Lower leg skin (tissue), 4 donors: ENCODE data around the gene GEMIN8. TPM values are rescaled to one million over a fixed set of nuclear protein-coding genes. Genes with fewer than 3 reads are reported as not detected.

ENCODE experiments used
- DNase-seq, 2 donors: peaks; one replicate each; pipeline ENCODE4 v3.0.0-alpha.2; 2019; ENCODE audit warnings: low spot score in 2 of 2
- H3K4me3 ChIP-seq: fragments of 200-600 bp; sonication (generic); 2 replicates; pipeline ENCODE4 v1.5.1; 2017; ENCODE audit warnings: mild to moderate bottlenecking, low read depth; ENCODE audit not compliant: poor library complexity, severe bottlenecking
- POLR2A ChIP-seq, 2 donors: fragments of 450-650 bp; IDR thresholded peaks; one replicate each; pipeline ENCODE4 v1.6.1; 2016 to 2017; ENCODE audit warnings: antibody characterized with exemption in 2 of 2, mild to moderate bottlenecking in 1 of 2, moderate library complexity in 1 of 2
- WGBS, 2 donors: methylation state at CpG; one replicate each; pipeline ENCODE4 v1.1.5; 2018; 5-methylcytosine and 5-hydroxymethylcytosine counted together
- intact Hi-C: fragments of 100-400 bp; cut with DNase I; formaldehyde crosslinking; loops from one replicate; pipeline ENCODE4 v1.15.0; 2023; ENCODE audit warnings: low total_unique reads
- total RNA-seq, 4 donors: library from RNA; depleted of rRNA; stranded (reverse); fragments of >200 nt; gene quantifications; one replicate each; pipeline ENCODE4 v1.1.0, GENCODE V29; 2016
- TF ChIP-seq, protein P1 (sequence below), 3 donors: fragments of 450-650 bp; IDR thresholded peaks; one replicate each; pipeline ENCODE4 v1.5.1; 2016; ENCODE audit warnings: antibody characterized with exemption in 3 of 3, mild to moderate bottlenecking in 3 of 3, moderate library complexity in 2 of 3

GEMIN8 gene
- total RNA-seq, 4 donors from 2014 or later, result 12.0 to 18.6 (median 16.3) TPM

DNA sequence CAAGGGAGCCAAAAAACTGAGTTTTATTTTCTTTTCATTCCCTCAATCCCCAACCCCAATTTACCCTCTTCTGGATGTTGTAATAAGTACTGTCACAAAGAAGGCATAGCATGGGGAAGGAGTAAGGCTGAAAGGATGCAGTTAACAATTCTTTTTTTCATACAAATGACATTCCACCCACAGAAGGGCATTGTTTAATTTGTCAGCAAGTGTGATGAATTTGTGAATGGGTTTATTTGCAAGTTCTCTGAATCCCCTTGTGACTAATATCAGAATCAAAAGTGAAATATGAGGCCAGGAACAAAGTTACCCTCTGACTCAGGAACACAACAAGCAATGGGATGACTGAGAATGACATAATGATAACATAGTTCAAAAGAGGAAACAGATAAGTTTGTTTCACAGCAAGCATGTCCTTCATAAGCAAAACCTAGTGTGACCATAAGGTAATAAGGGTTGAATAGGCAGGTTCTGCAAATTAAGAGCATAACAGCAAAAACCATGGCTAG, 2.1 kb downstream of the GEMIN8 start:
- intact Hi-C loops, result no loop called here
- no peak overlapping the region for H3K4me3 ChIP-seq
- TF ChIP-seq, protein P1, sequence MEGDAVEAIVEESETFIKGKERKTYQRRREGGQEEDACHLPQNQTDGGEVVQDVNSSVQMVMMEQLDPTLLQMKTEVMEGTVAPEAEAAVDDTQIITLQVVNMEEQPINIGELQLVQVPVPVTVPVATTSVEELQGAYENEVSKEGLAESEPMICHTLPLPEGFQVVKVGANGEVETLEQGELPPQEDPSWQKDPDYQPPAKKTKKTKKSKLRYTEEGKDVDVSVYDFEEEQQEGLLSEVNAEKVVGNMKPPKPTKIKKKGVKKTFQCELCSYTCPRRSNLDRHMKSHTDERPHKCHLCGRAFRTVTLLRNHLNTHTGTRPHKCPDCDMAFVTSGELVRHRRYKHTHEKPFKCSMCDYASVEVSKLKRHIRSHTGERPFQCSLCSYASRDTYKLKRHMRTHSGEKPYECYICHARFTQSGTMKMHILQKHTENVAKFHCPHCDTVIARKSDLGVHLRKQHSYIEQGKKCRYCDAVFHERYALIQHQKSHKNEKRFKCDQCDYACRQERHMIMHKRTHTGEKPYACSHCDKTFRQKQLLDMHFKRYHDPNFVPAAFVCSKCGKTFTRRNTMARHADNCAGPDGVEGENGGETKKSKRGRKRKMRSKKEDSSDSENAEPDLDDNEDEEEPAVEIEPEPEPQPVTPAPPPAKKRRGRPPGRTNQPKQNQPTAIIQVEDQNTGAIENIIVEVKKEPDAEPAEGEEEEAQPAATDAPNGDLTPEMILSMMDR (IDR thresholded peaks at IDR 0.05), result no peak
- no peak for TF ChIP-seq POLR2A (IDR thresholded peaks at IDR 0.05)

DNA sequence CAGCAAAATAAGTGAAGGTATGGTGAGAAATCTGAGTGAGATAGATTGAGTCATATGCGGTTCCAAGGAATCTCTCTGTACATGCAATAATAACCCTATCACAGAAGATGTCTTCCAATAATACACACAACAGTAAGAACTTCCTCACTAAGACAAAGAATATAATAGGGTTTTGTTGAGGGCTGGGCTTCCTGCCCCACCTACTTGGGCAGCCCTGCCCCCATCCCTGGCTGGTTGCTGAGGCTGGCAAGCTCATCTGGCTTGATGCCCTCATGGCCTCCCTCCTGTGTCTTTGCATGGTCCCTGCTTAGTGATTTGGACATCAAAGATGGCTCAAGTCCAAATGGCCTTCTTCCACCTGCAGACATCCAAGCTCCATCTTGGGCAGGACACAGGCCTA, 2.7 kb downstream of the GEMIN8 start:
- 54 to 79% methylated on average over 1 of the region's 1 CpG for WGBS, 2 donors
- DNase-seq, result no peak
- no peak overlapping the region for H3K4me3 ChIP-seq
- no peak for TF ChIP-seq POLR2A (IDR thresholded peaks at IDR 0.05)
- TF ChIP-seq, protein P1 (IDR thresholded peaks at IDR 0.05), result no peak
- intact Hi-C loops, result no loop called here

More for the DNA sequence above, 2.1 kb downstream of the GEMIN8 start:
- no peak for DNase-seq

DNA sequence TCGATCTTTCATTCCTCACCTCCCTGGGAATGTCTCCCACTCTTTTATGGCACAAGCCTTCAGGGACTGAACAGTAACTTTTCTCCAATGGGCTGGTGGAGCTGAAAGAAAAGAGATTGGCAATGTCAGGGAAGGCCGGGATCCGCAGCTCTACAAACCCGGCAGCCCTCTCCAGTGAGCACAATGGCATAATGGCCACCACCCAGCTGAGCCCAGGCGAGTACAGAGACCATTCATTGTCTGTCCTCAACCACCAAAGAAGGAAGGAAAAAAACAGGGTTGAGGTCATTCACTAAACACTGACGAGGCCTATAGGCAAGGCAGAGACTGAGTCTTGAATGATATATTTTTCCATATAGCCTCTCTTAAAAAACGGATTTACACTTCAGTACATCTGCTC, 3.6 kb downstream of the GEMIN8 start:
- intact Hi-C loops, result no loop called here
- TF ChIP-seq POLR2A (IDR thresholded peaks at IDR 0.05), result no peak
- TF ChIP-seq, protein P1 (IDR thresholded peaks at IDR 0.05), result no peak
- DNase-seq, result no peak
- WGBS, 2 donors, result 73 to 80% methylated on average over 6 to 7 of the region's 7 CpGs
- H3K4me3 ChIP-seq, result no peak overlapping the region

DNA sequence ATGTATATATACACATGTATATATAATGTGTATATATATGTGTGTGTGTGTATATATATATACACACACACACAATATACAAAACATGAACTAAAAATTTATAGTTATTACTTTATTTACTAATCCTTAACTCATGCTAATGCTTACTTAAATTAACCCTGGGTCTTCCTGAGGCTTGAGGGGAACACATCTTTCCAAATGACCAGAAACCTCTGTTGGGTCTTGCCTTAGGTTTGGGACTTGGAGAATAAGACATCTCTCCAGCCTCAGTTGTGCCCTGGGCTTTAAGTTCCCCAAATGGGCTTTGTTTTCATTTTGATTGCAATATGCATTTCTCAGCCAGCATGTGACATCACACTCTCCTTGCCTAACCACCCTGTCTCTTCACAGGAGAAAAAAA, 7.7 kb downstream of the GEMIN8 start:
- TF ChIP-seq, protein P1 (IDR thresholded peaks at IDR 0.05), result no peak
- TF ChIP-seq POLR2A (IDR thresholded peaks at IDR 0.05), result no peak
- intact Hi-C loops, result no loop called here
- DNase-seq, result no peak
- H3K4me3 ChIP-seq, result no peak overlapping the region

DNA sequence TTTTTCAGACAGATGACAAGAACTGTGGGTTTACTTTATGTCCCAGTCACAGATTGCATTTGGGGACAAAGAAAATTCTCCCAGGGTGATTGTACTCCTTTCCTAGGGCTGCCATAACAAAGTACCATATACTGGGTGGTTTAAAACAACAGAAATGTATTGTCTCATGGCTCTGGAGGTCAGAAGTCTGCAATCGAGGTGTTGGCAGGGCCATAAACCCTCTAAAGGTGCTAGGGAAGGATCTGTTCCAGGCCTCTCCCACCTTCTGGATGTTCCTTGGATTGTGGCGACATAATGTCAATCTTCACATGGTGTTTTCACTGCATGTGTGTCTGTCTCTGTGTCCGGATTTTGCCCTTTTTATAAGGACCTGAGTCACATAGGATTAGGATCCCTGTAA, 12.3 kb downstream of the GEMIN8 start:
- DNase-seq, result no peak
- intact Hi-C loops, result no loop called here
- TF ChIP-seq, protein P1 (IDR thresholded peaks at IDR 0.05), result no peak
- no peak for TF ChIP-seq POLR2A (IDR thresholded peaks at IDR 0.05)
- no peak overlapping the region for H3K4me3 ChIP-seq
- WGBS, 2 donors, result 72 to 88% methylated on average over 3 of the region's 3 CpGs

DNA sequence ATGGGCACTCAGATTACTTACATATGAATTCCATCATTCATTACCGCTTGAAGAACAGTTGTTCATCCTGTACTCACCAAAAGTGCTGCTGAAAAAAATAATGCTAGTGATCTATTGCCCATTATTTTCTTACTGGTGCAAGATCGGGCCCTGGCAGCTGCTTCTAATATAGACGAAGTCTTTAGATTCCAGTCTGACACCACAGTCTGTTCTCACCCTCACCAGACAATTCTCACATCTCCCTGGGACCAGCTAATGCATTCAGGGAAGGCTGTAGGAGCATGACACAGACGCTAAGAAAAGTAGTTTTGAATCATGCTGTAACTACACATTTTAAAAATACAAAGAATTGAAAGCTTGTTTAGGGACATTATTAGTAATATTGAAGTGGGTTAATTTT, 13.8 kb downstream of the GEMIN8 start:
- intact Hi-C loops, result no loop called here
- TF ChIP-seq, protein P1 (IDR thresholded peaks at IDR 0.05), result no peak
- TF ChIP-seq POLR2A (IDR thresholded peaks at IDR 0.05), result no peak
- 63 to 82% methylated on average over 4 of the region's 4 CpGs for WGBS, 2 donors
- no peak overlapping the region for H3K4me3 ChIP-seq
- no peak for DNase-seq
